ENCODE measurements around the gene METTL25.

DNA sequence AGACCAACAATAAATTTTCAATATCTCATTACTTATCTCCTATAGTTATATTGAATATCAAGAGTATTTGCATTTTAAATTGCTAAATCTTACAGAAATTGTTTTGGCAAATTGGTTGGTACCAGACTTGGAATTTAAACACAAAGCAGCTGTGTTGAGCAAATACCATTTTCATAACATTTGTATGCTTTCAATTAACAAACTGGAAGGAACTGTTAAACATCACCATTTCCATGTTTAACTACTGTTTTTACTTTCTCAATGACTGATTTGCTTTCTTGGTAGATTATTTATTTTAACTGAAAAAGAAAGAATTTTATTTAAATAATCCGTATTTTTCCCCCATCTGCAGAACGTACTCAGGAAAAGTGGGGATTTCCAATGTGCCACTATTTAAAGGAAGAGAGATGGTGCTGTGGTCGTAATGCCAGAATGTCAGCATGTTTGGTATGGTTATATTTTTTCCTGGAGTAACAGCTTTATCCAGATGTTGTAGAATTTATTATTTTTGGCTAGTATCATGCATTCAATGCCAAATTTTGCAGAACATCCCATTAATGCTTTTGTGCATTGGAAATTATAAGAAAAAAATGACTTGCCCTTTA, 72.3 kb downstream of the METTL25 start:
- TF ChIP-seq, protein P1, sequence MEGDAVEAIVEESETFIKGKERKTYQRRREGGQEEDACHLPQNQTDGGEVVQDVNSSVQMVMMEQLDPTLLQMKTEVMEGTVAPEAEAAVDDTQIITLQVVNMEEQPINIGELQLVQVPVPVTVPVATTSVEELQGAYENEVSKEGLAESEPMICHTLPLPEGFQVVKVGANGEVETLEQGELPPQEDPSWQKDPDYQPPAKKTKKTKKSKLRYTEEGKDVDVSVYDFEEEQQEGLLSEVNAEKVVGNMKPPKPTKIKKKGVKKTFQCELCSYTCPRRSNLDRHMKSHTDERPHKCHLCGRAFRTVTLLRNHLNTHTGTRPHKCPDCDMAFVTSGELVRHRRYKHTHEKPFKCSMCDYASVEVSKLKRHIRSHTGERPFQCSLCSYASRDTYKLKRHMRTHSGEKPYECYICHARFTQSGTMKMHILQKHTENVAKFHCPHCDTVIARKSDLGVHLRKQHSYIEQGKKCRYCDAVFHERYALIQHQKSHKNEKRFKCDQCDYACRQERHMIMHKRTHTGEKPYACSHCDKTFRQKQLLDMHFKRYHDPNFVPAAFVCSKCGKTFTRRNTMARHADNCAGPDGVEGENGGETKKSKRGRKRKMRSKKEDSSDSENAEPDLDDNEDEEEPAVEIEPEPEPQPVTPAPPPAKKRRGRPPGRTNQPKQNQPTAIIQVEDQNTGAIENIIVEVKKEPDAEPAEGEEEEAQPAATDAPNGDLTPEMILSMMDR (IDR thresholded peaks at IDR 0.05): no peak
- no peak for TF ChIP-seq POLR2A (IDR thresholded peaks at IDR 0.05)
- no peak for TF ChIP-seq POLR2AphosphoS5 (IDR thresholded peaks at IDR 0.05)
